OCI-M1 (cell line): ENCODE results near the gene CCDC6.
"Not testable (repeated sequence)": the region's sequence is repeated elsewhere in the genome, so short reads cannot be mapped to it uniquely, and the experiment has no call there.

Experiments
- DNase-seq: peaks from one replicate; lab custom pipeline; 2025; lab: John Stamatoyannopoulos, UW

CCDC6 gene

DNA sequence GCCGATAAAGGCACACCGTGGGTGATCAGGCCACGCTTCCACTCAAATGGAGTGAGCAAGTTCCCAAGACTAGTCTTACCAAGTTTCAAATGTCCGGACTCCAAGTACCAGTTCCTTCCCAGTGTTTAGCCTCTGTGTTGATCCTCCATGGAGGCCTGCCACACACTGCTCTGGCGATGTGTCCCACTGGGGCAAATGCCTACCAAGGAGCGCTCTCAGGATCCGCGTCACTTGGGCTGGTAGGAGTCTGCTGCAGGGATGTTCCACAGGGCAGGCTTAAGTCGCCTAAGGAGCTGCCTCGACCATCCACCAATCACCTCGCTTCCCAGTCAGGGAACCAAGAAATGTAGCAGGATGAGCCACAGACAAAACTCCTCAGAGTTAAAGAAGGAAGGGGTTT lies 135.7 kb downstream of the CCDC6 start:
- DNase-seq = no peak

DNA sequence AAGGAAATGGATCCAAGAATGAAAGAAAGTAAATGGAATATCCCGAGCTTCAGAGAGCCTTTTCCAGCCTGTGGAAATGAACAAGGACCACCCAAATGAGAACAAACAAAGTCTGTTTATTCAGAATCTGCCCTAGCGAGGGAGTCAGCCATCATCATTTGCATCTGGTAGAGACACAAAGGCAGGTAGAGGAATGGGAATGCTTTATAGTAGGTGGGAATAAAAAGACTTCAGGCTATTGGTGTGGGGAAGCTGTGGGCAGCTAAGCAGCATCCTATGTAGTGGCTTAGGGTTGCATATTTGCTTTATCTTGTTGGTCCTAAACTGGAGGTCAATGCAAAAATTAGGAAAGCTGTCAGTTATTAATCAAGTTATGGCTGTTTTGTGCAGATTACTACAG lies 143.9 kb downstream of the CCDC6 start:
- DNase-seq = no peak

DNA sequence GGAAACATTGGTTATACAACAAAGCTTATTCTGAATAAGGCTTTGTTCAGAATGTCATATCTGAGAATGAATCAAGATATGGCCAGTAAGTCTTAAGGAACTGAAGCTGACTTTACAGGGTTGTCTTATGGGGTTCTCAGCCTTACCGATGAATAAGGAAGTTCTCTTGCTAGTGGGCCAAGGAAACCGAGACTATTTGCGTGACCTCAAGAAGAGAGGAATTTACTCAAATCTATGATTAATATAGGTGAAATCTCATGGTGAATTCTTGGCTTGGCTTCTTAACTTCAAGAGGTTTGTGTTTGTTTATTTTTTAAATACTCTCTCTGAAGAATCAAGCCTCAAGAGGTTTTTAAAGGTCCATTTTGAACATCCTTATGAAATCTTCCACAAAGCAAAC lies 148.4 kb downstream of the CCDC6 start:
- peak; percentile 16 for DNase-seq

DNA sequence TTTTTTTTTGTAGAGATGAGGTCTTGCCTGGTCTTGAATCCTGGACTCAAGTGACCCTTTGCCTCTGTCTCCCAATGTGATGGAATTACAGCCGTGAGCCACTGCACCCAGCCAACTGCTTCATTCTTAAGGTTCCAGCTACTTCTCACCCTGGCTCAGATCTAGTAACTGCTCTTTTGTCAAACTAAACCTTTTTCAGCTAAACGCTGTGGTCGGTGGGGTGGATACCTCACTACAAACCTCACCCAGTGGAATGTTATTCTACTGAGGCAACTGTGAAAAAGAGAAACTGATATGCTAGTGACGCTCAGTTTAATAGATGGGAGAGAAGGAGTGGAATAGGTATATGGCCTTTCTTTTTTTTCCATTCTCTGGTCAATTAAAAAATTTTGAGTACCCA lies 151.4 kb downstream of the CCDC6 start:
- DNase-seq = no peak

DNA sequence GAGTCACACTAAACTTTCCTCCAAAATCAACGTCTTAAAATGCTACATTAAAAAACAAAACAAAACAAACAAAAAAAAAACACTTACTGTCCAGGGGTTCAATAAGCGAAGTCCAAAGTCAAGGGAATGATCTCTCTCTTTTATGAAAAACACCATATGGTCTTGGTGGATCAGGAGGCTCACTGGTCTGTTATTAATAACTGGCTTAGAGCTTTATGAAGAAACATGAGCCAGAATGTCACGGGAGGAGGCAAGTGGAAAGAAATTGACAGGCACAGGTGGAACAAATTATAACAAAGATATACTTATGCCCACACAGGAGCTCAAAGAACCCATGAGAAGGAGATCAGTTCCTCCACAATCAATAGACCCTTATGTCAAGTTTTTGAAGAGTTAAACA lies 153.1 kb downstream of the CCDC6 start, which contains the start of gene MRLN:
MRLN (minus strand) TSS at position 189 of the 400 bp plus-strand sequence.
- no peak for DNase-seq

DNA sequence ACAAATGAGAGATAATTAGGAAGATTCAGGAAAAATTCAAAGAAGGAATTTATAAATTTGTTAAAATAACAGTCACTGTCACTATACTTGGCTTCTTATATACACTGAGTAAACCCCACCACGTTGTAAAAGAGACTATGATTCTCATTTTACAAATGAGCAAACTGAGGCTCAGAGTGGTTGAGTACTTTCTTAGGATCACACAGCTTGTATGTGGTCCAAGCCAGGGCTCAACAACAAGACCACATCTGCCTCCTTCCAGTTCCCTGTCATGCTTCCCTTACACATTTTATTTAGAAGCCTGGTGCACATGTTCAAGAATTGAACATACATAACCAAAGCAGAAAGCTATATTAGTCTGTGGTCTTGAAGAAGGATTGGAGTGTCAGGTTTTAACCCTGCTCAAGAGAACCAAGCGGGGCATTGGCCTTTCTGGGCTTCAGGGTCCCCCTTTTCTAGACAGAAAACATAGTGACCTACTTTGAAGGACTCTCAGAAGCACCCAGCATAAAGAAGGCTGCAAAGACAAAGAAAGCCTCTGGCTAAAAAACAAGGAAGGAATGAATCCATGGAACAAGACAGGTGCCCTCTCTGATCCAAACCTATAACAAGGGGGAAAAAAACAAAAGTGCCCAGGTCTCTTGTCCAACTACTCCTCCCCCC lies 153.9 kb downstream of the CCDC6 start:
- DNase-seq = no peak

DNA sequence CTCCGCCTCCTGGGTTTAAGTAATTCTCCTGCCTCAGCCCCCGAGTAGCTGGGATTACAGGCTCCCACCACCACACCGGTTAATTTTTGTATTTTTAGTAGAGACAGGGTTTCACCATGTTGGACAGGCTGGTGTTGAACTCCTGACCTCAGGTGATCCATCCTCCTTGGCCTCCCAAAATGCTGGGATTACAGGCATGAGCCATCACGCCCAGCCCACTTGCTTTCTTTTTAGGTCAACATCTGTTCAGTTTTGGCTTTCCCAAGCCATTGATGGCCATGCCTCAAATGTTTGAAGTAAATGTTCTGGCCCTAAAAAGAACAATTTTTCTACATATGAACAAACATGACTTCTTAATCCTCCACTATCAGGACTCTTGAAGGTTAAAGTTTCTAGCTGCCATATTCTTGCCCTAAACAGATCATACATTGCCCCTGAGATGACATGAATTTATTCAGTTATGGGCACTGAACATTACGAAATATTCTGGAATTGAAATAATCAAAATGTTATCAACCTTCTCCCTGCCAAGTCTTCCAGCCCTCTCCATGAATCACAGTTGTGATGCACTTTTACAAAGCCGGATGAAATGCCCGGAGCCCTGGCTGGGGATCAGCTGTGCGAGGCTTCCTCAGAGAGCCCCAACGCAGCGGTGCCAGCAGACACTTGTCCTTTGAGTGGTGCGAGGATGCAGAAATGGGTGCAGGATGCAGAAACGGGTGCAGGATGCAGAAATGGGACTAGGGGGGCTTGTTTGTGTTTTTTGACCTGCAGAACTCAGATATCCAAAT lies 156.0 kb downstream of the CCDC6 start:
- no peak for DNase-seq

DNA sequence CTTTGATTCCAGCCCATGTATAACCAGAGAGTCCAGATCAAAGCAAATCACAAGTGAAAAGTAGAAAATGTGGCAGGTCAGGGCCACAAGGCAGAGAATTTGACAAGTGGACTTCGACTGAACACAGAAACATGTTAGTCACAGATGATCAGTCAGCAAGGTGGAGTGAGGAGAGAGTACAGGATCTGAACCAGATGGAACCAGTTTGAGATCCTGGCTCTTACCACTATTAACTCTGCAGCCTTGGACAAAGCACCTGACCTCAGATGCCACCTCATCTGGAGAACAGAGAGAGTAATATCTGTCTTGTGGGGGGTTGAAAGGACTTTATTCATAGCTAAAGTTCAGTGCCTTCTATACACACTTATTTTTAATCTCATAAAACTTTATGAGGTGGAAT lies 157.5 kb downstream of the CCDC6 start:
- no peak for DNase-seq

DNA sequence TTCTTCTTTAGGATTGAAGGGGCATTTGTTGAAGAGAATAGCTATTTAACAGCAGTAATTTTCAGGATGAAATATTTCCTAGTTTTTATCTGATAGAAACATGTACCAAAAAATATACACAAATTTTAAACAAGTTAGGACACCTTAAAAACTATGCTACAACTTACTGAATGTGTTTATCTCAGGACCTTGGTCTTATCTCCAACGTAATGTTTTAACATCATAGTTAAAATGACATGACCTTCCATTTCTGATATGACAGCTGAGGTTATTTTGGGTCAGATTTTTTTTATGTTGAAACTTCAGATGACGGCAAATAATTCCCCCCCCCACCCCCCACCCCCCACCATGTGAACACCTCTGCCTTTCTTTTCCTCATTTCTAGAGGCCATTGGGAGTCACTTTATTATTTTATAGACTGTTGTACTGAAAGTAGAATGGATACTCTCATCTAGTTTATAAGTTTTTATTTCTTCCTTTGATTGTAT lies 161.1 kb downstream of the CCDC6 start:
- peak; percentile 19 for DNase-seq

DNA sequence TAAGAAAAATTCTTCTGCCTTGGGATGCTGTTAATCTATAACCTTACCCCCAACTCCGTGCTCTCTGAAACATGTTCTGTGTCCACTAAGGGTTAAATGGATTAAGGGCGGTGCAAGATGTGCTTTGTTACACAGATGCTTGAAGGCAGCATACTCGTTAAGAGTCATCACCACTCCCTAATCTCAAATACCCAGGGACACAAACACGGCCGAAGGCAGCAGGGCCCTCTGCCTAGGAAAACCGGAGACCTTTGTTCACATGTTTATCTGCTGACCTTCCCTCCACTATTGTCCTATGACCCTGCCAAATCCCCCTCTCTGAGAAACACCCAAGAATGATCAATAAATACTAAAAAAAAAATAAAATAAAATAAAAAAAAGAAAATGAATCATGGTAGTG lies 161.6 kb downstream of the CCDC6 start:
- DNase-seq = not testable (repeated sequence)

DNA sequence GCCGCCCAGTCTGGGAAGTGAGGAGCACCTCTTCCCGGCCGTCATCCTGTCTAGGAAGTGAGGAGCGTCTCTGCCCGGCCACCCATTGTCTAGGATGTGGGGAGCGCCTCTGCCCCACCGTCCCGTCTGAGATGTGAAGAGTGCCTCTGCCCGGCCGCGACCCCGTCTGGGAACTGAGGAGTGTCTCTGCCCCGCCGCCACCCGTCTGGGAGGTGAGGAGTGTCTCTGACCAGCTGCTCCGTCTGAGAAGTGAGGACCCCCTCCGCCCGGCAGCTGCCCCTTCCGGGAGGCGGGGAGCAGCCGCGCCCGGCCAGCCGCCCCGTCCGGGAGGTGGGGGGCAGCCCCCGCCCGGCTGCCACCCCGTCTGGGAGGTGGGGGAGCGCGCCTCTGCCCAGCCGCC lies 162.2 kb downstream of the CCDC6 start:
- not testable (repeated sequence) for DNase-seq

DNA sequence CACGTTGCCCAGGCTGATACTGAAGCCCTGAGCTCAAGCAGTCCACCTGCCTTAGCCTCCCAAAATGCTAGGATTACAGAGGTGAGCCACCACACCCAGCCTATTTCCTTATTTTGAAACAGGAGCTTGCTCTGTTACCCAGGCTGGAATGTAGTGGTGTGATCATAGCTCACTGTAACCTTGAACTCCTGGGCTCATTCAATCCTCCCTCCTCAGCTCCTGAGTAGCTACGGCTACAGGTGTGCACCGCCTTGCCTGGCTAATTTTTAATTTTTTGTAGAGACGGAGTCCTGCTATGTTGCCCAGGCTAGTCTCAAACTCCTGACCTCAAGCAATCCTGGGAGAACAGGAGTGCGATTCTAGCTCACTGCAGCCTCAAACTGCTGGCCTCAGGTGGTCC lies 164.8 kb downstream of the CCDC6 start:
- no peak for DNase-seq

DNA sequence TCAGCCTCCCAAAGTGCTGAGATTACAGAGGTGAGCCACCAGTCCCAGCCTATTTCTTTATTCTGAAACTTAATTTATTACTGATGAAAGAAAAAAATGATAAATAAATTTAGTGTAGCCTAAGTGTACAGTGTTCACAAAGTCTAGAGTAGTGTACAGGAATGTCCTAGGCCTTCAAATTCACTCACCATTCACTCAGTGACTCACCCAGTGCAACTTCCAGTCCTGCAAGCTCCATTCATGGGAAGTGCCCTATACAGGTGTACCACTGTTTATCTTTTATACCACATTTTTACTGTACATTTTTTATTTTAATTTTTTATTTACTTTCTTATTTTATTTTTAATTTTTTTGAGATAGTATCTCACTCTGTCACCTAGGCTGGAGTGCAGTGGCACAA lies 165.3 kb downstream of the CCDC6 start:
- no peak for DNase-seq
